ENCODE results near the gene NSD1. TPM values are rescaled to one million over a fixed set of nuclear protein-coding genes. Genes with fewer than 3 reads are reported as not detected.

Gene NSD1
- total RNA-seq, 3 donors from 2014 or later: 37.7 to 52.2 (median 38.6) TPM

DNA sequence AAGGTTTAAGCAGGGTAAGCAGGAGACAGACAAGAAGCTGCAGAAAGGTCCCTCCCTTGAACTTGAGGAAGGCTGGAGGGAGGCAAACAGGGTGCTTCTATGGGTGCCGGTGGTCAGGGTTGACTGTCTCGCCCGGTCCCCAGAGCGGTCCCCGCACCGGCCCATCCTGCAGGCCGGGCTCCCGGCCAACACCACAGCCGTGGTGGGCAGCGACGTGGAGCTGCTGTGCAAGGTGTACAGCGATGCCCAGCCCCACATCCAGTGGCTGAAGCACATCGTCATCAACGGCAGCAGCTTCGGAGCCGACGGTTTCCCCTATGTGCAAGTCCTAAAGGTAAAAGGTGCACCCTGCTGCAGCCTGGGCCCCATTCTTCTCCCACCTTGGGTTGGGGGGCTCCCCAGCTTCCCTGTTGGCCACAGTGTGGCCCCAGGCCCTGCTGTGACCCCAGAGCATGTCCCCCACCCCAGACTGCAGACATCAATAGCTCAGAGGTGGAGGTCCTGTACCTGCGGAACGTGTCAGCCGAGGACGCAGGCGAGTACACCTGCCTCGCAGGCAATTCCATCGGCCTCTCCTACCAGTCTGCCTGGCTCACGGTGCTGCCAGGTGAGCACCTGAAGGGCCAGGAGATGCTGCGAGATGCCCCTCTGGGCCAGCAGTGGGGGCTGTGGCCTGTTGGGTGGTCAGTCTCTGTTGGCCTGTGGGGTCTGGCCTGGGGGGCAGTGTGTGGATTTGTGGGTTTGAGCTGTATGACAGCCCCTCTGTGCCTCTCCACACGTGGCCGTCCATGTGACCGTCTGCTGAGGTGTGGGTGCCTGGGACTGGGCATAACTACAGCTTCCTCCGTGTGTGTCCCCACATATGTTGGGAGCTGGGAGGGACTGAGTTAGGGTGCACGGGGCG is 41.1 kb upstream of the NSD1 start:
- TF ChIP-seq, protein P1, sequence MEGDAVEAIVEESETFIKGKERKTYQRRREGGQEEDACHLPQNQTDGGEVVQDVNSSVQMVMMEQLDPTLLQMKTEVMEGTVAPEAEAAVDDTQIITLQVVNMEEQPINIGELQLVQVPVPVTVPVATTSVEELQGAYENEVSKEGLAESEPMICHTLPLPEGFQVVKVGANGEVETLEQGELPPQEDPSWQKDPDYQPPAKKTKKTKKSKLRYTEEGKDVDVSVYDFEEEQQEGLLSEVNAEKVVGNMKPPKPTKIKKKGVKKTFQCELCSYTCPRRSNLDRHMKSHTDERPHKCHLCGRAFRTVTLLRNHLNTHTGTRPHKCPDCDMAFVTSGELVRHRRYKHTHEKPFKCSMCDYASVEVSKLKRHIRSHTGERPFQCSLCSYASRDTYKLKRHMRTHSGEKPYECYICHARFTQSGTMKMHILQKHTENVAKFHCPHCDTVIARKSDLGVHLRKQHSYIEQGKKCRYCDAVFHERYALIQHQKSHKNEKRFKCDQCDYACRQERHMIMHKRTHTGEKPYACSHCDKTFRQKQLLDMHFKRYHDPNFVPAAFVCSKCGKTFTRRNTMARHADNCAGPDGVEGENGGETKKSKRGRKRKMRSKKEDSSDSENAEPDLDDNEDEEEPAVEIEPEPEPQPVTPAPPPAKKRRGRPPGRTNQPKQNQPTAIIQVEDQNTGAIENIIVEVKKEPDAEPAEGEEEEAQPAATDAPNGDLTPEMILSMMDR (IDR thresholded peaks at IDR 0.05): no peak
- TF ChIP-seq POLR2A (IDR thresholded peaks at IDR 0.05): no peak
- TF ChIP-seq POLR2AphosphoS5 (IDR thresholded peaks at IDR 0.05): no peak
- H3K4me1 ChIP-seq: no peaks in the 10 kb centered on the region
- no peaks in the 10 kb centered on the region for H3K27me3 ChIP-seq
- intact Hi-C loops (cut with DNase I; ENCODE audit: low total_unique reads): loop anchor here (5.0 kb wide), 1 partner anchor 1535 kb away; the partner anchor contains the start of gene CLK4
- H3K4me3 ChIP-seq: no peak overlapping the region
- no peaks in the 10 kb centered on the region for H3K9me3 ChIP-seq
- H3K36me3 ChIP-seq: no peaks in the 10 kb centered on the region
- DNase-seq (ENCODE audit: low spot score in 2 of 2): no peak
- no peak overlapping the region for H3K27ac ChIP-seq

DNA sequence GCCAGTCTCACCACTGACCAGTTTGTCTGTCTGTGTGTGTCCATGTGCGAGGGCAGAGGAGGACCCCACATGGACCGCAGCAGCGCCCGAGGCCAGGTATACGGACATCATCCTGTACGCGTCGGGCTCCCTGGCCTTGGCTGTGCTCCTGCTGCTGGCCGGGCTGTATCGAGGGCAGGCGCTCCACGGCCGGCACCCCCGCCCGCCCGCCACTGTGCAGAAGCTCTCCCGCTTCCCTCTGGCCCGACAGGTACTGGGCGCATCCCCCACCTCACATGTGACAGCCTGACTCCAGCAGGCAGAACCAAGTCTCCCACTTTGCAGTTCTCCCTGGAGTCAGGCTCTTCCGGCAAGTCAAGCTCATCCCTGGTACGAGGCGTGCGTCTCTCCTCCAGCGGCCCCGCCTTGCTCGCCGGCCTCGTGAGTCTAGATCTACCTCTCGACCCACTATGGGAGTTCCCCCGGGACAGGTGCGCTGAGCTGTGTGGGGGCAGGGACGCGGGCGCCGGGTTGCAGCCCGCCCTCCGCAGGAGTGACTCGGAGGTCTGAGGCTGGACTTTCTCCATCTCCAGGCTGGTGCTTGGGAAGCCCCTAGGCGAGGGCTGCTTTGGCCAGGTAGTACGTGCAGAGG is 40.4 kb upstream of the NSD1 start:
- Histone ChIP-seq H3K4me1 (no peaks in the 10 kb centered on the region), H3K4me3 (no peak overlapping the region), H3K27ac (no peak overlapping the region), H3K36me3 (no peaks in the 10 kb centered on the region), H3K9me3 (no peaks in the 10 kb centered on the region), H3K27me3 (no peaks in the 10 kb centered on the region)
- no peak for TF ChIP-seq POLR2A (IDR thresholded peaks at IDR 0.05)
- intact Hi-C loops (cut with DNase I; ENCODE audit: low total_unique reads): loop anchor here (5.0 kb wide), 1 partner anchor 1534 kb away; the partner anchor contains the start of gene CLK4
- no peak for DNase-seq (ENCODE audit: low spot score in 2 of 2)

DNA sequence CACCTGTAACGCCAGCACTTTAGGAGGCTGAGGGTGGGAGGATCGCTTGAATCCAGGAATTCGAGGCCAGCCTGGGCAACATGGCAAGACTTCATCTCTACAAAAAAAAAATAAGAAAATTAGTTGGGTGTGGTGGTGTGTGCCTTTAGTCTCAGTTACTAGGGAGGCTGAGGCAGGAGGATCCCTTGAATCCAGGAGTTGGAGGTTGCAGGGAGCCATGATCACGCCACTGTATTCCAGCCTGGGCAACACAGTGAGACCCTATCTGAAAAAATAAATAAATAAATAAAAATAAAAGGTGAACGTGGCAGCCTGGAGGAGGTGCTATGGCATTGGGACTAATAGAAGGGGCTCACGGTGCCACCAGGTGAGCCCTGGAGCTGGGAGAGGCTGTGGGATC is 39.8 kb upstream of the NSD1 start:
- Histone ChIP-seq H3K9me3 (no peaks in the 10 kb centered on the region), H3K4me3 (no peak overlapping the region), H3K36me3 (no peaks in the 10 kb centered on the region), H3K27ac (no peak overlapping the region), H3K27me3 (no peaks in the 10 kb centered on the region), H3K4me1 (no peaks in the 10 kb centered on the region)
- intact Hi-C loops (cut with DNase I; ENCODE audit: low total_unique reads): loop anchor here (5.0 kb wide), 1 partner anchor 1533 kb away; the partner anchor contains the start of gene CLK4
- TF ChIP-seq, protein P1 (IDR thresholded peaks at IDR 0.05): no peak
- no peak for TF ChIP-seq POLR2A (IDR thresholded peaks at IDR 0.05)
- no peak for TF ChIP-seq POLR2AphosphoS5 (IDR thresholded peaks at IDR 0.05)
- DNase-seq (ENCODE audit: low spot score in 2 of 2): no peak

DNA sequence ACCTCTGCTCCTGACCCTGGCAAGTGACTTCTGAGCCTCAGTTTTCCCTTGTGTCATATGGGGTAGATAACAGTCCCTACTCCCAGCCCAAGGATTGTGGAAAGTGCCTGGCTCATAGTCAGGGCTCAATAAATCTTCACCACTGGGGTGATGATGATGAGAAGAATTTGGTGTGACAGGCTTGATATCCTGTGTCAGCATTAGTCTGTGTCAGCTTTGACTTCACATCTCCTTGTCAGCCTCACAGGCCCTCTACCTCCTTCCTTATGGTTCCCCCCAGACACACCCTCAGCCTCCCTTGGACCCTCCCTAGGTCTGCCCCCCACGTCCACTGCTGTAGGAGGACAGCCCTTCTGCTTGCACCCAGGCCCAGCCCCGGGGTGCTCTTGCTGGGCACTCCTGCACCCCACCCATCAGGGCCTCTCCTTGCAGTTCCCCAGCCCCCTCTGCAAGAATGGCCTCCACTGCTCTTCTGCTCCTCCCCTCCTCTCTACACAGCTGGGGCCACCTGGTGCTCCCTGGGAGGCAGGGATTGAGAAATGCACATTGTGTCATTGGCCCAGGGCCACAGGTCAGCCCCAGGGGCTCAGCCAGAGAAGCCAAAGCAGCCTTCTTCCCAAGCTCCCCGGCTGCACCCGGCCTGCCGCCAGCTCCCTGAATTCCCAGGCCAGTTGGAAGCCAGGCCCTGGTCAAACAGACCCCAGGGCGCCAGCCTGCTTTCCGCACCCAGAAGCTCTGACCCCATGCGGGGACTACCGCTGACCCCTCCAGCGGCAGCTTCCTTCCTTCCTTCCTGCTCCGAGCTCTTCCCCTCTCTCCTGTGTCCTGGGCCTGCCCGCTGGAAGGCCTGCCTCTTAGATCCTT is 39.1 kb upstream of the NSD1 start:
- H3K9me3 ChIP-seq: no peaks in the 10 kb centered on the region

More for the DNA sequence above, 39.1 kb upstream of the NSD1 start:
- no peaks in the 10 kb centered on the region for H3K36me3 ChIP-seq
- H3K27ac ChIP-seq: peak overlapping the region in 1 of 2 donors; percentile 10
- H3K27me3 ChIP-seq: no peaks in the 10 kb centered on the region
- TF ChIP-seq, protein P1 (IDR thresholded peaks at IDR 0.05): no peak
- no peak for TF ChIP-seq POLR2A (IDR thresholded peaks at IDR 0.05)
- TF ChIP-seq POLR2AphosphoS5 (IDR thresholded peaks at IDR 0.05): no peak
- intact Hi-C loops (cut with DNase I; ENCODE audit: low total_unique reads): loop anchor here (5.0 kb wide), 1 partner anchor 1533 kb away; the partner anchor contains the start of gene CLK4
- peak in 1 of 2 donors; percentile 72 for DNase-seq (ENCODE audit: low spot score in 2 of 2)
- no peak overlapping the region for H3K4me3 ChIP-seq
- H3K4me1 ChIP-seq: no peaks in the 10 kb centered on the region
